Pancreas (tissue), 10 donors: ENCODE measurements around the gene FAM83F. TPM values are rescaled to one million over a fixed set of nuclear protein-coding genes. Genes with fewer than 3 reads are reported as not detected.

Experiments
- ATAC-seq, 4 donors: fragments of 200-7000 bp; cut with Tn5 transposase; one replicate each; pipeline versions ENCODE4 v1.8.0 to v1.9.1; 2020; ENCODE audit warnings: mild to moderate bottlenecking in 4 of 4, moderate library complexity in 4 of 4
- DNase-seq, 6 donors: peaks; one replicate each; pipeline ENCODE4 v3.0.0-alpha.2; 2020
- FAIRE-seq: peaks from 2 replicates; lab custom pipeline; 2012; peaks lifted over from hg19 to GRCh38; lab: Jason Lieb, UNC
- H3K27ac ChIP-seq, 4 donors: fragments of 200-600 bp; sonication (generic); 1 replicate in 3 of 4; 2 replicates in 1 of 4; pipeline versions ENCODE4 v1.5.0 to v1.8.0; 2020
- H3K27me3 ChIP-seq, 4 donors: fragments of 200-600 bp; one replicate each; pipeline ENCODE4 v1.8.0; 2021
- H3K36me3 ChIP-seq, 3 donors: fragments of 200-600 bp; sonication (generic) in 1 of 3; one replicate each; pipeline versions ENCODE4 v1.5.0 to v1.8.0; 2020 to 2021
- H3K4me1 ChIP-seq, 3 donors: fragments of 200-600 bp; one replicate each; pipeline ENCODE4 v1.8.0; 2021
- H3K4me3 ChIP-seq, 4 donors: fragments of 200-600 bp; sonication (generic) in 2 of 4; one replicate each; pipeline versions ENCODE4 v1.5.0 to v1.8.0; 2020 to 2021
- H3K9me3 ChIP-seq, 4 donors: fragments of 200-600 bp; one replicate each; pipeline ENCODE4 v1.8.0; 2021
- CTCF ChIP-seq, 4 donors: fragments of 200-600 bp; sonication (generic) in 3 of 4; IDR thresholded peaks; one replicate each; pipeline versions ENCODE4 v1.5.0 to v1.8.0; 2021; ENCODE audit warnings: antibody characterized with exemption in 4 of 4
- WGBS, 2 donors: extraction: QIAGEN DNeasy Blood & Tissue Kit; methylation state at CpG; one replicate each; pipeline ENCODE4 v1.1.7; 2013; 5-methylcytosine and 5-hydroxymethylcytosine counted together
- intact Hi-C, 3 donors: fragments of 100-400 bp; cut with DNase I; formaldehyde crosslinking; loops; one replicate each; pipeline versions ENCODE4 v1.11.1 to v1.14.2; 2022
- polyA plus RNA-seq, 2 donors: library from polyadenylated mRNA; stranded (reverse); fragments of 200-250 nt; gene quantifications; one replicate each; pipeline ENCODE4 v1.2.3, GENCODE V29; 2013
- total RNA-seq, 6 donors: library from RNA; stranded (reverse); fragmentation: NEBNext Ultra II Directional in 4 of 6; extraction: Animal tissue kit (Norgen Biotek cat#: 25700) in 4 of 6; gene quantifications; one replicate each; pipeline versions ENCODE4 v1.2.1 to v1.2.4, GENCODE V29; 2021 to 2023
- donor health status: healthy with polysubstance abuse.
- donor health status: DM: no; HTN: no; CAD: no; lungs with moderate emphysema.
- donor health status: DM: no; HTN: no; CAD: no.
- donor health status: control.
- donor health status: control.
- donor health status: Bipolar disorder and iron deficiency.
- donor health status: DM: yes; HTN: yes; CAD: no.
- donor health status: DM: no; HTN: no; CAD: no.
- donor health status: DM: no; HTN: no; CAD: no.
- donor health status: DM: yes; HTN: yes; CAD: no.

The FAM83F gene
- total and polyA plus RNA-seq, 8 donors = 4.9 to 19.8 (median 15.5) TPM

GRCh38 chr22:40035351-40035750, 40.6 kb downstream of the FAM83F start:
- Histone ChIP-seq H3K27me3 (no peaks in the 10 kb centered on the region), H3K27ac (no peak overlapping the region), H3K9me3 (no peaks in the 10 kb centered on the region), H3K36me3 (no peaks in the 10 kb centered on the region), H3K4me1 (peaks cover 0 to 2% (median 0%) of the 10 kb centered on the region in 3 donors), H3K4me3 (no peak overlapping the region)
- ATAC-seq (no peak), DNase-seq (no peak), FAIRE-seq (no peak)
- intact Hi-C loops = no loop called here
- TF ChIP-seq CTCF (IDR thresholded peaks at IDR 0.05) = no peak
- WGBS, 2 donors = 90 to 91% methylated on average over 11 of the region's 11 CpGs

DNA sequence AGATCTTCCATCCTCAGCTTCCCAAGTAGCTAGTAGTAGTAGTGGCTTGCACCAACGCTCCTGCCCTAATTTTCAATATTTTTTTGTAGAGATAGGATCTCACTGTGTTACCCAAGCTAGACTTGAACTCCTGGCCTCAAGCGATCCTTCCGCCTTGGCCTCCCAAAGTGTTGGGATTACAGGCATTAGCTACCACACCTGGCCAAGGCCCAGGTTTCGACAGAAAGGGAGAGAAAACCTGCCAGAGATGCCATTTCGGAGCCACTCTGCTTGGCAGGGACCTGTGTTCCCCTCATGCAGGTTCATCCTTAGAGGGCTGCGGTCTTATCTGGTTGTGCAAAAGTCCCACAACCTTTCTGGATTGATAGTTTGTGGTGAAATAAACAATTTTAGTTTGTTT, 41.4 kb downstream of the FAM83F start:
- intact Hi-C loops = no loop called here
- FAIRE-seq (no peak), DNase-seq (no peak), ATAC-seq (no peak)
- Histone ChIP-seq H3K4me3 (no peak overlapping the region), H3K27me3 (no peaks in the 10 kb centered on the region), H3K27ac (no peak overlapping the region), H3K9me3 (no peaks in the 10 kb centered on the region), H3K36me3 (no peaks in the 10 kb centered on the region), H3K4me1 (peaks cover under 1 to 6% (median 3%) of the 10 kb centered on the region in 3 donors)
- no peak for TF ChIP-seq CTCF (IDR thresholded peaks at IDR 0.05)
- 78 to 82% methylated on average over 6 of the region's 6 CpGs for WGBS, 2 donors

GRCh38 chr22:40036591-40037225, 42.0 kb downstream of the FAM83F start:
- Histone ChIP-seq H3K27me3 (no peaks in the 10 kb centered on the region), H3K36me3 (no peaks in the 10 kb centered on the region), H3K9me3 (no peaks in the 10 kb centered on the region), H3K27ac (no peak overlapping the region), H3K4me3 (no peak overlapping the region), H3K4me1 (peaks cover 5 to 6% (median 5%) of the 10 kb centered on the region in 3 donors)
- DNase-seq = peak in 4 of 6 donors; percentile 31 to 78 (median 57)
- peak; percentile 54 to 86 (median 80) for ATAC-seq
- FAIRE-seq = no peak
- 40 to 42% methylated on average over 13 of the region's 13 CpGs for WGBS, 2 donors
- intact Hi-C loops = no loop called here
- TF ChIP-seq CTCF (IDR thresholded peaks at IDR 0.05) = peak; percentile 7 to 45 (median 32)

GRCh38 chr22:40037320-40037719, 42.6 kb downstream of the FAM83F start:
- no peak for ATAC-seq
- H3K4me1 ChIP-seq = peaks cover 5 to 6% (median 5%) of the 10 kb centered on the region in 3 donors
- TF ChIP-seq CTCF (IDR thresholded peaks at IDR 0.05) = no peak
- whole genome bisulfite sequencing, 2 donors = 93 to 94% methylated on average over 3 of the region's 3 CpGs
- intact Hi-C loops = no loop called here
- DNase-seq = no peak
- H3K36me3 ChIP-seq = no peaks in the 10 kb centered on the region
- H3K4me3 ChIP-seq = no peak overlapping the region
- H3K27ac ChIP-seq = no peak overlapping the region
- no peak for FAIRE-seq
- no peaks in the 10 kb centered on the region for H3K9me3 ChIP-seq
- no peaks in the 10 kb centered on the region for H3K27me3 ChIP-seq

GRCh38 chr22:40039482-40040115, 44.8 kb downstream of the FAM83F start:
- intact Hi-C loops = loop anchor here in 1 of 3 donors (10.0 kb wide), 1 partner anchor 145 kb away; no protein-coding TSS in a partner anchor
- WGBS, 2 donors = 57 to 59% methylated on average over 11 of the region's 11 CpGs
- Histone ChIP-seq H3K9me3 (no peaks in the 10 kb centered on the region), H3K4me3 (no peak overlapping the region), H3K36me3 (no peaks in the 10 kb centered on the region), H3K27ac (no peak overlapping the region), H3K4me1 (peaks cover 5 to 14% (median 11%) of the 10 kb centered on the region in 3 donors), H3K27me3 (no peaks in the 10 kb centered on the region)
- FAIRE-seq = no peak
- peak in 1 of 6 donors; percentile 1 for DNase-seq
- no peak for TF ChIP-seq CTCF (IDR thresholded peaks at IDR 0.05)
- no peak for ATAC-seq
